IMR-90 (cell line): Measurements from ENCODE around the gene ATXN10. TPM values are rescaled to one million over a fixed set of nuclear protein-coding genes. Genes with fewer than 3 reads are reported as not detected.
A peak's percentile ranks its signal among the peaks of the same experiment; 100 is the strongest.

Experiments used
- ATAC-seq: fragments of 200-7000 bp; cut with Tn5 transposase; 2 replicates; pipeline ENCODE4 v1.9.1; 2020; ENCODE audit warnings: low read depth, mild to moderate bottlenecking, moderate library complexity
- BruUV-seq: library from RNA; stranded (reverse); fragments of 400-500 nt; replicated peaks from 2 replicates; lab custom pipeline; 2021; lab: Mats Ljungman, UMichigan
- CTCF ChIA-PET: fragments of 300-600 bp; formaldehyde crosslinking; extraction: SDS; loops from one replicate; lab custom pipeline; 2021; ENCODE audit warnings: antibody characterized with exemption; lab: Yijun Ruan, JAX
- POLR2A ChIA-PET: fragments of 300-600 bp; sonication (Branson Sonifier 250); formaldehyde crosslinking; loops from one replicate; lab custom pipeline; 2022; ENCODE audit warnings: antibody characterized with exemption; ENCODE audit not compliant: unreplicated experiment; lab: Charles Lee
- DNase-seq: peaks from one replicate; pipeline ENCODE4 v3.0.0; 2013
- H2AFZ ChIP-seq: replicated peaks from 2 replicates; pipeline ENCODE3; 2013; ENCODE audit warnings: low read length, mild to moderate bottlenecking; ENCODE audit not compliant: poor library complexity
- H2AK5ac ChIP-seq: 2 replicates; pipeline ENCODE4 v1.6.1; 2013; ENCODE audit warnings: low read depth, low read length, inconsistent platforms
- H2AK9ac ChIP-seq: replicated peaks from 2 replicates; pipeline ENCODE3; 2013; ENCODE audit warnings: mild to moderate bottlenecking, low read depth, low read length, moderate library complexity; ENCODE audit not compliant: poor library complexity
- H2BK120ac ChIP-seq: 2 replicates; pipeline ENCODE4 v1.6.1; 2013; ENCODE audit warnings: low read depth, low read length, inconsistent platforms
- H2BK15ac ChIP-seq: 3 replicates; pipeline ENCODE4 v1.6.1; 2013; ENCODE audit warnings: low read depth, low read length, inconsistent platforms
- H2BK20ac ChIP-seq: 2 replicates; pipeline ENCODE4 v1.6.1; 2013; ENCODE audit warnings: low read depth, mild to moderate bottlenecking, inconsistent platforms, low read length, moderate library complexity
- H2BK5ac ChIP-seq: 2 replicates; pipeline ENCODE4 v1.6.1; 2013; ENCODE audit warnings: mild to moderate bottlenecking, low read depth, low read length, inconsistent platforms; ENCODE audit not compliant: poor library complexity, severe bottlenecking
- H3K14ac ChIP-seq: replicated peaks from 2 replicates; pipeline ENCODE4 v1.6.1; 2013; ENCODE audit warnings: low read depth, low read length, inconsistent platforms
- H3K18ac ChIP-seq: 2 replicates; pipeline ENCODE4 v1.6.1; 2013; ENCODE audit warnings: low read depth, low read length, control low read depth
- H3K23ac ChIP-seq: 2 replicates; pipeline ENCODE4 v1.6.1; 2013; ENCODE audit warnings: low read depth, low read length, inconsistent platforms
- H3K27ac ChIP-seq: 2 replicates; pipeline ENCODE4 v1.5.1; 2013; ENCODE audit warnings: mild to moderate bottlenecking, control low read depth, low read length; ENCODE audit not compliant: insufficient read depth
- H3K27me3 ChIP-seq: 2 replicates; pipeline ENCODE4 v1.6.1; 2013; ENCODE audit warnings: low read length; ENCODE audit not compliant: control insufficient read depth, insufficient read depth
- H3K36me3 ChIP-seq: 2 replicates; pipeline ENCODE4 v1.6.1; 2013; ENCODE audit warnings: low read length, mixed read lengths; ENCODE audit not compliant: control insufficient read depth, insufficient read depth
- H3K4ac ChIP-seq: 2 replicates; pipeline ENCODE4 v1.6.1; 2013; ENCODE audit warnings: low read depth, low read length, inconsistent platforms
- H3K4me1 ChIP-seq: 2 replicates; pipeline ENCODE4 v1.6.1; 2013; ENCODE audit warnings: low read length, mixed read lengths; ENCODE audit not compliant: control insufficient read depth, insufficient read depth
- H3K4me2 ChIP-seq: 2 replicates; pipeline ENCODE4 v1.6.1; 2013; ENCODE audit warnings: low read depth, mild to moderate bottlenecking, control low read depth, low read length, moderate library complexity
- H3K4me3 ChIP-seq: 2 replicates; pipeline ENCODE4 v1.5.1; 2013; ENCODE audit warnings: low read depth, mild to moderate bottlenecking, control low read depth, low read length, moderate library complexity; ENCODE audit not compliant: insufficient read depth
- H3K56ac ChIP-seq: 2 replicates; pipeline ENCODE4 v1.6.1; 2013; ENCODE audit warnings: low read length, inconsistent platforms; ENCODE audit not compliant: insufficient read depth; ENCODE audit errors: extremely low read depth
- H3K79me1 ChIP-seq, 2 experiments: 2 replicates each; pipeline ENCODE4 v1.6.1; 2013; ENCODE audit warnings: low read length in 2 of 2, inconsistent platforms in 1 of 2, low read depth in 1 of 2
- H3K9ac ChIP-seq: 2 replicates; pipeline ENCODE4 v1.6.1; 2013; ENCODE audit warnings: low read depth, low read length, control low read depth
- H3K9me1 ChIP-seq: 2 replicates; pipeline ENCODE4 v1.6.1; 2013; ENCODE audit warnings: low read length, inconsistent platforms; ENCODE audit not compliant: insufficient read depth
- H3K9me3 ChIP-seq: 2 replicates; pipeline ENCODE4 v1.6.1; 2013; ENCODE audit warnings: low read length; ENCODE audit not compliant: control insufficient read depth, insufficient read depth
- H4K20me1 ChIP-seq: 2 replicates; pipeline ENCODE4 v1.6.1; 2013; ENCODE audit warnings: low read length, inconsistent platforms; ENCODE audit not compliant: insufficient read depth
- H4K5ac ChIP-seq: 2 replicates; pipeline ENCODE4 v1.6.1; 2013; ENCODE audit warnings: mild to moderate bottlenecking, low read depth, low read length, control low read depth
- H4K8ac ChIP-seq, 2 experiments: 2 replicates each; pipeline ENCODE4 v1.6.1; 2013; ENCODE audit warnings: low read depth in 2 of 2, low read length in 2 of 2, control low read depth in 1 of 2, inconsistent platforms in 1 of 2
- H4K91ac ChIP-seq: 2 replicates; pipeline ENCODE4 v1.6.1; 2013; ENCODE audit warnings: low read depth, low read length, inconsistent platforms; ENCODE audit not compliant: insufficient read depth
- FOS ChIP-seq: fragments of 150-350 bp; IDR thresholded peaks from 2 replicates; pipeline ENCODE4 v1.6.1; 2016; ENCODE audit warnings: low read depth, low read length
- MAZ ChIP-seq: IDR thresholded peaks from 2 replicates; pipeline ENCODE4 v1.6.1; 2012; ENCODE audit warnings: low read depth, mild to moderate bottlenecking, low read length, improper control_type of control experiment, moderate library complexity, borderline replicate concordance
- NFE2L2 ChIP-seq: fragments of 150-350 bp; IDR thresholded peaks from 2 replicates; pipeline ENCODE4 v1.6.1; 2016; ENCODE audit warnings: low read depth, mild to moderate bottlenecking, low read length
- RFX5 ChIP-seq: IDR thresholded peaks from 2 replicates; pipeline ENCODE4 v1.8.0; 2012; ENCODE audit warnings: low read depth, mild to moderate bottlenecking, low read length, moderate library complexity
- SMC3 ChIP-seq: fragments of 150-350 bp; IDR thresholded peaks from 2 replicates; pipeline ENCODE4 v1.6.1; 2016; ENCODE audit warnings: low read depth, mild to moderate bottlenecking, antibody characterized with exemption, low read length, moderate library complexity
- WGBS, 2 experiments: methylation state at CpG; one replicate each; pipeline versions ENCODE4 v1.1.5 to v1.1.7; 2013; ENCODE audit warnings: missing lambda C conversion rate in 2 of 2; ENCODE audit not compliant: insufficient read length in 1 of 2; ENCODE audit errors: extremely low coverage in 2 of 2; 5-methylcytosine and 5-hydroxymethylcytosine counted together
- dilution Hi-C: fragments of 300-500 bp; cut with HindIII; formaldehyde crosslinking; loops from one replicate; pipeline ENCODE4 v1.14.3; 2018; ENCODE audit warnings: low sequenced_read_pairs; ENCODE audit not compliant: unreplicated experiment
- in situ Hi-C: fragments of 300-500 bp; cut with MboI; formaldehyde crosslinking; loops from 3 replicates; pipeline ENCODE4 v1.14.3; 2019; ENCODE audit warnings: low sequenced_read_pairs, inconsistent platforms, mixed read lengths
- intact Hi-C: fragments of 100-400 bp; cut with micrococcal nuclease; formaldehyde crosslinking; loops from 2 replicates; pipeline ENCODE4 v1.10.0; 2022
- polyA plus RNA-seq, 3 experiments: library from polyadenylated mRNA; depleted of rRNA; stranded (reverse); fragments of >200 nt; gene quantifications; 2 replicates each; pipeline ENCODE4 v1.2.3, GENCODE V29; 2012; ENCODE audit warnings: low replicate concordance in 1 of 3
- total RNA-seq: library from RNA; depleted of rRNA; stranded (reverse); fragments of >200 nt; gene quantifications from 2 replicates; pipeline ENCODE4 v1.2.3, GENCODE V29; 2012

Gene ATXN10
- total and polyA plus RNA-seq, 2 of the 4 experiments (the other 2 are of a cell fraction) = 116 to 231 TPM

- H4K20me1 ChIP-seq = peaks cover 25% of the 10 kb centered on the region; the same call in 1 of the 2 replicates
- H3K18ac ChIP-seq = no peak overlapping the region
- CTCF ChIA-PET = no interaction called here
- H2BK20ac ChIP-seq = no peak overlapping the region
- H4K91ac ChIP-seq = no peak overlapping the region
- no peaks in the 10 kb centered on the region for H3K27me3 ChIP-seq
- H3K4me3 ChIP-seq = no peak overlapping the region
- no peak for ATAC-seq
- intact Hi-C loops = no loop called here
- H3K4ac ChIP-seq = no peak overlapping the region
- 0 out of 2 replicates have a peak overlapping the region, but pooled peaks have one; percentile 27 for H3K23ac ChIP-seq
- no peak overlapping the region for H2AK5ac ChIP-seq
- peaks cover 25 to 62% of the 10 kb centered on the region in 2 experiments for H3K79me1 ChIP-seq
- H3K36me3 ChIP-seq = peaks cover 19% of the 10 kb centered on the region
- H3K14ac ChIP-seq = no peak overlapping the region
- no peak overlapping the region for H2BK5ac ChIP-seq
- no peak overlapping the region for H4K5ac ChIP-seq
- 96% methylated on average over 8 of the region's 10 CpGs; no CpG with 5 or more reads in 1 of the 2 experiments for WGBS, 2 experiments
- no peak overlapping the region for H3K27ac ChIP-seq
- H2AFZ ChIP-seq = no peak overlapping the region
- BruUV-seq = no TSS peak
- dilution Hi-C loops = no loop called here
- H2BK15ac ChIP-seq = no peak overlapping the region
- POLR2A ChIA-PET = no interaction called here
- TF ChIP-seq RFX5 (no peak), NFE2L2 (no peak), MAZ (no peak), FOS (no peak), SMC3 (no peak)
- no peak overlapping the region for H3K9ac ChIP-seq
- no peak overlapping the region for H2BK120ac ChIP-seq
- H3K9me3 ChIP-seq = no peaks in the 10 kb centered on the region
- H3K56ac ChIP-seq = no peak overlapping the region
- peaks cover 15% of the 10 kb centered on the region; the same call in 1 of the 2 replicates for H3K9me1 ChIP-seq
- H2AK9ac ChIP-seq = no peak overlapping the region
- H3K4me2 ChIP-seq = no peak overlapping the region
- peaks cover 6% of the 10 kb centered on the region; the same call in 1 of the 2 replicates for H3K4me1 ChIP-seq
- H4K8ac ChIP-seq = no peak overlapping the region
- in situ Hi-C loops = no loop called here
- no peak for DNase-seq
These were observed 163.2 kb downstream of the ATXN10 start for GRCh38 chr22:45834795-45835194.
